Central memory CD4-positive, alpha-beta T cell (primary cell): ENCODE measurements around the gene GRIK3.
"Not testable (repeated sequence)": the region's sequence is repeated elsewhere in the genome, so short reads cannot be mapped to it uniquely, and the experiment has no call there.

ENCODE experiments used
- DNase-seq: peaks from one replicate; pipeline ENCODE4 v3.0.0; 2022

GRIK3 gene

DNA sequence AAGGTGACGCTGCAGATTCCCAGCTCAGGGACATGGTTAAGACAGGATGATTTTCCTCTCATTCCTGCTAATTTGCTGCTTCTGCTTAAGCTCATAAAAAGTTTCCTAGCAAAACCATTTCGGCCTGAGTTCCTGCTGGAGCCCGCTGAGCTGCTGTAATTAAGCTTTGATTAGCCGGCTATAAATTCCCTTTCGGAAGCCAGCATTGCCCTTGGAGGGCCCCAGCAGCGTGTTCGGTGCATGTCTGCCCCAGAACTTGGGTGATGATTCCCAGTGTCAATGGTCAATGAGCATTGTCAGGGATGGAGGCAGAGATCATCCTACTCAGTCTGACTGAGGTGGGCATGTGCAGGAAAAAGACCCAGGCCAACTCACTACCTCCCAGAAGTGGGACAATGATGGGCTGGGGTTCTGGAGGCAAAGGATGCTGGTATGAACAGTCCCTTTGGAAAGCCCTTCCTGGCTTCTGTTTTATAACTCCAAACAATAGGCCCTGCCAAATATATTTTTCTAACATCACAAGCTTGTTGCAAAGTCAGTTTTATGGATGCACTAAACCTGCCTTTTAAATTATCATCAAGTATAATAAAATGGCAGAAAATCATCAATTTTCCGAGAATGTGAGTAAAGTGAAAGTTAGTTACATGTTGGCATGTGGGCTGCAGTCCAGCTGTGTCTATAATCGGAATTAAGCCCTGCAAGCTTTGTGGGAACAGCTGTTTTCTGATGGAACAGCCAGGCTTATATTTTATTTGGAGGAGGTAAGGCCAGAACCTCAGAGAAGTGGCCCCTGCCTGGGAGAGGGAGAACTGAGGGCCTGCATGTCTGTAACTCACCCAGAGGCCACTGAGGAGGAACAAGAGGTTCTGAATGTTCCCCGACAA, 257.1 kb downstream of the GRIK3 start:
- DNase-seq, result no peak

DNA sequence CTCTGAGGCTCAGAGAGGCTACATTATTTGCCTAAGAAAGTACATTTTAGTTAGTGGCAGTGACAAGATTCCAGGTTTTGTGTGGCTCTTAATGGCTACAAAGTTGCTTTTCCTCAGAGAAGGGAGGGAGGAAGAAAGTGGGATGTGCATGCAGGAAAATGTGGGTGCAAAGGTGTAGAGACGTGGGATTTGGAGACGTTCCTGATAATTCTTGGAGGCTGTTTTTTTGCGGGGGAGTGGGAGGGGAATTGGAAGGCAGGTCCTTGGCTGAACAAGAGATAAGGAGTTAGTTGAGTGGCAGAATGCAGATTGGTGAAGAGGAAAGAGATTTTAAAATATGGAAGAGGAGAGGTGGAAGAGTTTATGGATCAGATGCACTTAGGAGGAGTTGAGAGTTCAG, 258.1 kb downstream of the GRIK3 start:
- no peak for DNase-seq

DNA sequence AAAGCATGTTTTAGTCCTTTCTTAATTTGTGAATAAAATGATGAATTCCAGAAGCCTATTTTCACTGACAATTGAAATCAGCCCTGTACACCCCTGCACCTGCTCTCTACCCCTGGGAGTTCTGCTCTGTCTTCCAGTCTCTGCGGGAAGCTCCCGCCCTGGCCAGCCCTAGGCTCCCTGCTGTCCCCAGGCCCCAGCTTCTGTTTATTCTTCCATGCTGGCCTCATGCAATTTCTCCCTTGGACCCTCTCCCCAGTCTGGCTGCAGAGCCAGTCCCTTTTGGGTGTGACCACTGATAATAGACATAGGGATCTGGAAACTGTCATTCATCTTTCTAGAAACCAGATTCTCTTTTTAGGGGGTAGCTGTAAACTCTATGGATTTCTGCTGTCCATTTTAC, 258.6 kb downstream of the GRIK3 start:
- DNase-seq, result no peak

DNA sequence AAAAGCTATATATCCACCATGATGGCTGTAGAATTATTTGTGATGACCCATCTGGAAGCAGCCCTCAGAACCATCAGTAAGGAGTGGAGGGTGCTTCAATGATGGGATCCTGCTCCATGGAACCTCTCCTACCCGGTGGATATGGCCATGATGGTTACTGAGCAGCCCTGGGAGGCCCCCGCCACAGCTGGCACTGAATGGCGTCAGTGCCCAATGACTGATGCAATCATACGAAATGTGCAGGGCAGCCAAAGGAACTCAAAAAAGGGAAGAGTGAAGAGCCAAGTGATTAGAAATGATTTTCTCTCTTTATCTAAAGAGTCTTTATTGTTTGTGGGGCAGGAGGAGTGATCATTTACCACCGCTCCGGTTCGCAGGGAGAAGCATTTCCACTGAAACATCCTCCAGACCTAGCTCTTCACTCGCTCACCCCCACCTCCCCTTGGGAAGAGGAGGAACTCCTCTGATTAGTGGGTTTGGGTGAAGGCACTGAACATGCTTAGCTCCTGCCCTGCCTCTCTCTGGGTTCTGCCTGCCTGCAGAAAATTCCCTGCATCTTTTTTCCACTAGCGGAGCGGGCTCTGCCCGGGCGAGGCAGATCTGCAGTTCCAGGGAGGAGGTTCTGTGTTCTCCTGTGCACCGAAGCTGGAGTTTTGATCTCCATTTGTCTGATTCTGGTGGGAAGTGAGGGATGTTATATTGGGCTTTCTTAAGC, 260.3 kb downstream of the GRIK3 start:
- no peak for DNase-seq

DNA sequence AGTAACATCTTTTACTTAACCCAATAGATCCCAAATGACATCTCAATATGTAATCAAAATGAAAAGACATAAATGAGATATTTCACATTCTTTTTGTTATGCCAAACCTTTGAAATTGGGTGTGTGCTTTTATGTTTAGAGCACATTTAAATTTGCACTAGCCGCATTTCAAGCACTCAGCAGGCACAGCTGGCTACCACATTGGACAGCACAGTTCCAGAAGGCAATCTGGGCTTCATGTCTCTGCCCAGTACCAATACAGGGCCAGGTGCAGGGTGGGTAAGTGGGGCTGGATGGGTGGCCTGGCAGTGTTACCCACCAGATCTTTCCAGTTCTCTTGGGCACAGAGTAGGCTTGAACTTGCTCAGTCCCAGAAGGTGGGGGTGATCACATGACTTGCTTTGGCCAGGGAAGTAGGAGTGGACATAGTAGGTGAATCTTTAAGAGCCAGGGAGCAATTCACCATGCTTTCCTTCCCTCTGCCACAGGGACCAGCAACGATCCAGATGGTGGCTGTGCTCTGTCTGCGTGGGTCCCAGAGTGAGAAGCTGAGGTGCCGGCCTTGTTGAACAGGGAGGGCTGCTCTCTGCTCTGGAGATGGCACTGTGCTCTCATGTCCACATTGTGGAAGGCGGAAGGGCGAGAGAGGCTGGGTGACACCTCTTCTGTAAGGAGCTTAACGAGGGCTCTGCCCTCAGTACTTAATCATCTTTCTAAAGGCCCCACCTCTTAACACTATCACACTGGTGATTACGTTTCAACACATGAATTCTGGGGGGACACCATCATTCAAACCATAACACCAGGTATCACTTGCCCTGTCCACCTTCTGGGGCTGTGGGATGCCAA, 261.4 kb downstream of the GRIK3 start:
- DNase-seq, result no peak

DNA sequence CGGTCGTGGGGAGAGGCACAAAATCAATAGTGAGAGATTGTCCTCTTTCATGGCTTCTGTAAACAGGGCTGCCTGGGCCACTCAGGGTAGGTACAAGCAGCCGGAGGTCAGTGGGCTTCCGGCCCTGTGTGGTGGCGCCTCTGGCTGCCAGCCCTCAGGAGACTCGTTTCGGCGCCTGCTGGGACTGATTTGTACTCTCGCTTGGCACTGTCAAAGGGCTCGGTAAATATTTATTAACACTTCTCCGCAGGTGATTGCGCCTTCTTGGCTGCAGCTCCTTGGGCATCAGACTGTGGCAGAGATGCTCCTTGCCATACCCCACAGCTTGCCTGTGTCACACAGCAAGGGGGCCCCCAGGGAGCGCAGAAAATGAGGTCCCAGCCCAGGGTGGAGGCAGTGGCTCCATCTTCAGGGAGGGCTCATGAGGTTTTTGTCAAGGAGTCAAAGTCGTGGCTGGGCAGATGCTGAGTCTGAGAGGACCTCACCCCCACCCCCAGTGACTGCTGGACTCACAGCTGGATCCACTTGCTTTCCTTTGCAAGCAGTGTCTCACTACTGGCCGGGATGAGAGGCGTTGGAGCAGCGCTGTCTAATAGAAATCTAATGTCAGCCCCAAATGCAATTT, 262.5 kb downstream of the GRIK3 start:
- no peak for DNase-seq

DNA sequence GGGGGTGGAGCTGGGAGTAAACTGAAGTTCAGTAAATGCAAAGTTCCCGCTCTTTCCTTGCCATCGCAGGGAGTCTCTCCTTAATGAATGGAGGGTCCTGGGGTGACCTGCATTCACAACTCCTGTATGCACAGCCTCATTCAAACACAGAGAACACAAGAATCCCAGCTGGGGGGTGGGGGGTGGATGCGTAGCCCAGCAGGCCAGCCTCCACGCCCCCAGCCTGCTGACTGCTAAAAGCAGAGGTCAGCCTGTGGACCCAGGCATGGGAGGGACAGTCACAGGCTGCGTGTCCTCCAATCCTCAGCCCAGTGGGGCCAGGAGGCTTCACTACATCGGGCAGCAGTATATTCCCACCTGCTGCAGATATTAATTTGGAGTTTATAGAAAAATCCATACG, 263.1 kb downstream of the GRIK3 start:
- DNase-seq, result no peak

DNA sequence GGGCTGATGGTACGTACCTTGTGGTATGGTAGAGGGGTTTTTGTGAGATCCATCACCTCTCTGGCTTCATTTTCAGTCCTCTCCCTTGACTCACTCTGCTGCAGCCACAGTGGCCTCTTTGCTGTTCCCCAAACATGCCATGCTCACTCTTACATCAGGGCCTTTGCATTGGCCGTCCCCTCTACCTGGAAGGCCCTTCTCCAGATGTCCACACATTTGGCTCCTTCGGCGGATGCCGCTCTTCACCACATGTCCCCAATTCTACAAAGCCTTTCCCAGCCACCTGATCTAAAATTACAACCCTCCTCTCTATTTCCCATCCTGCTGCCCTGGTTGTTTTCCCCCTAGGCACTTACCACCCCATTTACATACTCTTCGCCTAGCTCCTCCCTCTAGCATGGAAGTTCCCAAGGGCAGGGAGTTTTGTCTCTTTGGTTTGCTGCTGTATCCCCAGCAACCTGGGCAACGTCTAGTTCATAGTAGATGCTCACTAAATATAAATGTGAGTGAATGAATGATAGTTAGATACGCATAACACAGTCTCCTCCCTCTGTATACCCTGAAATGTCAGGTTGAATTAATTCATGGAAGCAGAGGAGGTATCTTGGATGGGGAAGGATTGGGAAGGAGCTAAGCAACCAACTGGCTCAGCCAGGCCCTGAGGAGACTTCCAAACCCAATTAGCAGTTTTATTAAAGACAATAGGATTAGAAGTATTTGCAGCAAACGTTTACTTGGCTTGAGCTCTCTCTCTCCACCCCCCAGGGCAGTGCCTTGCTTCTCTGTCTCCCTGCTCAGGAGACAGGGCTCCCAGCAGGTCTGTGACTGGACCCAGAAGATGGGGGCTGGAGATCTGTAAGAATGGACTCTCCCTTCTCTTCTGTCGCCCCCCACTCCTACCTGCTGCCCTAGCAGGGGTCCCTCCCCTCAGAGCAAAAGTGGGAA, 264.2 kb downstream of the GRIK3 start:
- DNase-seq, result no peak

DNA sequence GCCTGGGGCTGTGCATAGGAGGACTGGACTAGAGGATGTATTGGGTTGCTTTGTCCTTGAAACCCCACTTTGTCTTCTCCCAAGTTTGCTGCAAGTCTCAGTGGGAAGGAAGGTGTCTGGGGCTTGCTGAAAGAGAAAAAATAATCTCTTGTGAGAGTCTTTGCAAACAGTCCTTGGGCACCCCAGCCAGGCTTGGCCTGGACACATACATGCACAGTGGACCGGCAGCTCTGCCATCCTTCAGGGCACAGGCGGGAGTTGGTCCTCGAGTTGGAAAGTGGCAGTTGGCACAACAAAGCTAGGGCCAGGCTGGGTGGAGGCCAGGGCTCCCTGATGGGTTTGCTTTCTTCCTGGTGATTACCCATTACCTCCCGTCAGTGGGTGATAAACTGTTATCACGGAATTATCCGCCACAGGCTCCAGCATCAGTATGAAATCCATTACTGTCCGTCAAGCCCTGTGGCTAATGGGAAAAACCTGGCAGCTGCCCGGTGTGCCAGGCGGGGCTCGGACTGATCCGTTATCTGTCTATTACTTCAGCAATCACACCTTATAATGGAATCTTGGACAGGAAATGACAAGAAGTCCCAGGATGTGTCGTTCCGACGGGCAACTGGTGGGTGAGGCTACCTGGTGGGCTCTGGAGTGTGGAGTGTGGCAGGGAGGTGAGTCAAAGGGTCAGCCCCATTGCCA, 265.7 kb downstream of the GRIK3 start:
- DNase-seq, result no peak

DNA sequence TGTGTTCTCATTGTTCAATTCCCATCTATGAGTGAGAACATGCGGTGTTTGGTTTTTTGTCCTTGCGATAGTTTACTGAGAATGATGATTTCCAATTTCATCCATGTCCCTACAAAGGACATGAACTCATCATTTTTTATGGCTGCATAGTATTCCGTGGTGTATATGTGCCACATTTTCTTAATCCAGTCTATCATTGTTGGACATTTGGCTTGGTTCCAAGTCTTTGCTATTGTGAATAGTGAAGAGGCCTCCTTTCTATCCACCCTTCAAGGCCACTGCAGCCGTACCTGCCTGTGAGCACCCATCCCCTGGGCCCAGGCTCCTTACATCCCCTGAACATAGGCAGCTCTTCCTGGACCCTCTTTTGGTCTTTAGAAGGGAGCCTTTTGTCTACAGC, 266.9 kb downstream of the GRIK3 start:
- DNase-seq, result not testable (repeated sequence)

DNA sequence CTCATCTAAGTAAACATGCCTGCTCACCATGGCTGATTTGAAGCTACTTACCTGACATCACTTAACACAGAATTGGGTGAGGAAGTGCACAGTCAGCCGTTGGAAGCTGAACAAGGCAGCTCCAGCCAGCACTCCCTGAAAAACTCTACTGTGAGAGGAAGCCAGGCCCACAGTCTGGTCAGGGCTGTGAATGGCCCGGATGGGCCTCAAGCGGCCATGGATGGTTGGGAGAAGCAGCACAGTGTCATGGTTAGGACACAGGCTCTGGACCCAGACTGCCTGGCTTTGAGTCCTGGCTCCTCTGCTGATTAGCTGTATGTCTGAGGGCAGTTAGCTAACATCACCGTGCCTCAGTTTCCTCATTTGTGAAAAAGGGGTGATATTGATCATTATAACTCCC, 267.8 kb downstream of the GRIK3 start:
- no peak for DNase-seq

DNA sequence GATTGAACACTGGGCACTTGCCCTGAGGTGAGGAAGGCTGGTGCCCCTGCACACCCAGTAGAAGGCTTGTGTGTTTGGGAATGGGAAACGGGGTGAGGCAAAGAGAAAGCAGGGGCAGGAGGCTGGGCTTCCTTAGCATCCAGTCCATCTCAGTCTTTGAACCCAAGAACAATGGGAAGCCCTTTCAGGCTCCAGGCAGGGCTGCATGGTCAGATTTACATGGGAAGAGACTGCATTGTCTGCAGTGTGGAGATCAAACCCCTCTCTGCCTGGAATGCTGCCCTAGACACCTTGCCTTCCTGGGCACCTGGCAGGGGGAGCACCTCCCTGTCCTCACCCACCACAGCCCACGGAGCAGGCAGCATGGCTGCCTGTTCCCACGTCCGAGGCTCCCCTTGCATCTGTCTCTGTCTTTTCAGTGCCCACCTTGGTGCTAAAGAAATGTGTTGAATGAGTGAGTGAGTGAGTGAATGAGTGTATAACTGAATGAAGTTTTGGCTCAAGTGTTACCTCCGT, 268.5 kb downstream of the GRIK3 start:
- no peak for DNase-seq

DNA sequence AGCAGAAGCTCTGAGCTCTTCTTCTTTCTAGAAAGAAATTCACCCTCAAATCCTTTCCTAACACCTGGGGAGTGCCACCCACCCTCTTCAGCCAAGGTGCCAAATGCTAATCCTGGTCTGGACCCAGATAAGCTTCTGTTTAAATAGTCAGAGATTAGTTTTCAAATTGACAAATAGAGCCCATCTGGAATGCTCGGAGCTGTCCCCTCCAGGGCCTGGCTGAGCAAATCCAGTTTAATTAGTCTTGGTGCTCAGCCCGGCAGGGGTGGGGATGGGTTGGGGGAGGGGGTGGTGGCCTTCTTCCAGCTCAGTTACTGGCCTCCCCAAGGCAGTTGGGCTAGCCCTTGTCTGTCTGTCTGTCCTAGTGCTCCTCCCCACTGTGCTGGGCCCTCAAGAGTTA, 269.5 kb downstream of the GRIK3 start:
- DNase-seq, result no peak

DNA sequence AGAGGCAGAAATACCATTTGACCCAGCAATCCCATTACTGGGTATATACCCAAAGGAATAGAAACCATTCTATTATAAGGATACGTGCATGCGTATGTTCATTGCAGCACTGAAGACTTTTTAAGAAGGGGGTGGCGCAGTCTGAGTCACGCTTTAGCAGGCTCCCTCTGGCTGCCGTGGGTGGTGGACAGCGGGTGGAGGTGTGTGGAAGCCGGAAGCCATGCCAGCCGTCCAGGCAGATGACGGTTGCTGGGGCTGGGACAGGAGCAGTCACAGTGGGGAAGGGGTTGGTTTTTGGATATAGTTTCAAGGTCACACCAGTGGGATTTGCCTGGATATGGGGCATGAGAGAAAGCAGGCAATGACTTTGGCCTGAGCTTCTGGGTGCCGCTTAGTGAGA, 270.5 kb downstream of the GRIK3 start:
- no peak for DNase-seq

DNA sequence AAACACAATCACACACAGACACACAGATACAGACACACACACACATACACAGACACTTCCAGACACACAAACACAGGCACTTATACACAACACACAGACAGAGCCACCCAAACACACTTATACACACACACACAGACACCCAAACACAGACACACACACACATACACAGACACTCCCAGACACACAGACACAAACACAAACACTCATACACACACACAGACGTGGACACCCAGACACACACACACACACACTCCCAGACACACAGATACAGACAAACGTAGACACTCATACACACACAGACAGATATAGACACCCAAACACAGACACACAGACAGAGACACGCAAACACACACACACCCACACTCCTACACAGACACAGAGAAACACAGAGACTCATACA, 272.1 kb downstream of the GRIK3 start:
- DNase-seq, result no peak

DNA sequence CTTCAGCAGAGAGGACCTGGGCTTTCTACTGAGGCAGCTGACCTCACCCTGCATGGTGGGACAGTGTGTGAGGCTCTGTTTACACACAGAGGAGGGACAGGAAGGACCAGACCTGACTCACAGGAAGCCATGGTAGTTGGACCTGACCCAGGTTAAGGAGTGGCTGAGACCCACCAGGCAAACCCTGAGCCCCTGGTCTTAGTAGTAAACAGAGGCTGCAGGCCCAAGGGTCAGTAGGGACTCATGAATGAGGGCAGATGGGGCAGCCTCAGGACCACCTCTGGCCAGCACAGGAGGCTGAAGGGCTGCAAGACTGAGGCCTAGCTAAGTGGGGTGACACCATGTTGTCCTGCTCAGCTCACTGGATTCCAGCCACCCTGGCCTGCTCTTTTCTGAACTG, 273.2 kb downstream of the GRIK3 start:
- no peak for DNase-seq

DNA sequence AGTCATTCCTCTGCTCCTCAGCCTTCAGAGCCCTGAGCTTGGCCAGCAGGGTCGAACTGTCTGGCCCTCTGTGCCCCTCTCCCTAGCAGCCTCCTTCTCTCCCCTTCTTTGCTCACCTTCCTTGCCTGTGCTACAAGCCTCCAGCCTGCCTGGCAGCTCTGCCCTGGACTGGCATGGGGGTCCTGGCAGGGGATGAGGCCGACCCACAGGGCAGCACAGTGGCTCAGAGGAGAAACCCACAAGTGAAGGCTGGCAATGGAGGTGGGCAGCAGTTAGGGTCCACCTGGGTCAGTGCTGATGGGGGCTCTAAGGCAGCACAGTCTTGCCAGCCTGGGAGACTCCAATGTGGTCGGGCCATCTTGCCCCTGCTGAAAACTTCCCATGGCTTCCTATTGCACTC, 274.2 kb downstream of the GRIK3 start:
- DNase-seq, result no peak

DNA sequence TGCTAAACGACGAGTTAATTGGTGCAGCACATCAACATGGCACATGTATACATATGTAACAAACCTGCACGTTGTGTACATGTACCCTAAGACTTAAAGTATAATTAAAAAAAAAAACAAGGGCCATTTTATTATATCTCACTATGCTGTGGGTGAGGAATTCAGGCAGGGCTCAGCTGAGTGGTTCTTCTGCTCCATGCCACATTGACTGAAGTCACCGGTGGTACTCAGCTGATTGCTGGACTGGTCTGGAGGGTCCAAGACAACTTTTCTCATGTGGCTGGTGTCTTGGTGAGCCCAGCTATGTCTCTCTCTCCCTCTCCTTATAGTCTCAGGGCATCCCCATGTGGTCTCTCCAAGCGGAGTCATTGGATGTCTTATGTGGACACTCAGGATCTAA, 275.0 kb downstream of the GRIK3 start:
- DNase-seq, result no peak

DNA sequence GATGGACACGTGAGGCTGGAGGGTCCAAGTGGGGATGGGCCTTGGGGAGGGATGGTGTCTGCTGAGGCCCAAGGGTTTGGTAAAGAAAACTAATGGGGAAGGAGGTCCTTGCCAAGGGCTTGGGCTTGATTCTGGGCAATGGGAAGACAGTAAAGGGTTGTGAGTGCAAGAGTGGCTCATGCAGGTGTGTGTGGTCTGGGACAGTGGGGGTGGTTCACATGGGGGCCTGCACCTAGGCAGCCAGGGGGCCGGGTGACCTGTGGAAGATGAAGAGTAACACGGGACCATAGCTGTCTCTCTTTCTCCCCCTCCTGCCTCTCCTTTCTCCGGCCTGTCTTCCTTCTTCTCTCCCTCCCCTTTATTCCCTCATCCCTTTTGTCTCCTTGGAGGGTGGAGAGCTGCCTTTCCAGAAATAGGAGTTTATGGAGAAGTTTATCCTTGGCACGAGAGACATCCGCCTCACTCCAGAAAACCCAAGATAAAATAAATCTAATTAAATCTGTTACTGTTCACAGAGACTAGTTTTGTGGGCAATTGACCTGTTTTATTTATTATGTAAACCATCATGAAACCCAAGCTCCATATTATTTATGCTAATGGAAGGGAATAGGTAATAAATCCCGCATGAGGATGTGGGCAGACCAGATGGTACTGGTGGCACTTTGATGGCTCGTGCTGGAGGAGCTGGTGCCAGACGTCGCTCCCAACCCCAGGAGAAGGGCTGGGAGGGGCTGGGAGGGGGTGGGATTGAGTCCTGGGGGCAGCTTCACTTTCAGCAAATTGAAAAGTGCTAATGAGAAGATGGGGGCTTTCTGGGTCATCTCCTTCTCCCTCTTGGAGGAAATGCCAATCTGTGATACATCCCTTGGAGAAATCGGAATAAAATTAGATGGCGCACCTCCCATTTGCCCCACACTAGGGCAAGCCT, 278.7 kb downstream of the GRIK3 start:
- no peak for DNase-seq

DNA sequence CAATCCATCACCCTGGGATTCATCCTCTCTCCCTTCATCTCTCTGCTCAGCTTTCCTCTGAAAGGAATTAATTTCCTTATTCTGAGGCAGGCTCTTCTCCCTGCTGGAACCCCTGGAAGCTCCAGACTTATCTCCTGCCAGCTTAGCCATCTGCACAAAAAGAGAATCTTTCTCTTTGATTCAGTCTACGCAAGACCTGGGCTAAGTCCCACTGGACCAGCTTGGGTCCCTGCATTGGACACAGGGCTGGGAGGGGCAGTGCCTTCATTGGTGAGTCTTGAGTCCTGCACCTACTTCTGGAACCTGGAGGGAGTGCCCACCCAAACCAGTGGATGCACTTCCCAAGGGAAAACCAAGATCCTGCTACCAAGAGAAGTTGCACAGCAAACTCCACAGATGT, 279.9 kb downstream of the GRIK3 start:
- no peak for DNase-seq
